OCI-LY7 (cell line): ENCODE results near the gene LTN1. TPM values are rescaled to one million over a fixed set of nuclear protein-coding genes. Genes with fewer than 3 reads are reported as not detected.

ENCODE experiments used
- BruUV-seq: library from RNA; stranded (reverse); fragments of 400-500 nt; replicated peaks from 2 replicates; lab custom pipeline; 2021; lab: Mats Ljungman, UMichigan
- CTCF ChIA-PET: fragments of 300-600 bp; sonication (Branson Sonifier 250); formaldehyde crosslinking; loops from one replicate; lab custom pipeline; 2022; ENCODE audit warnings: antibody characterized with exemption; ENCODE audit not compliant: unreplicated experiment; lab: Charles Lee
- POLR2A ChIA-PET: fragments of 300-600 bp; sonication (Branson Sonifier 250); formaldehyde crosslinking; loops from one replicate; lab custom pipeline; 2022; ENCODE audit warnings: antibody characterized with exemption; lab: Charles Lee
- DNase-seq: peaks from one replicate; pipeline ENCODE4 v3.0.0-alpha.2; 2015; ENCODE audit warnings: low spot score
- H2AFZ ChIP-seq: fragments of 200-600 bp; sonication (generic), shearing (Covaris generic); 2 replicates; pipeline ENCODE4 v1.6.1; 2014; ENCODE audit warnings: mild to moderate bottlenecking, antibody characterized with exemption, low read length, moderate library complexity
- H3K27ac ChIP-seq: fragments of 200-600 bp; sonication (generic); 2 replicates; pipeline ENCODE4 v1.5.1; 2014; ENCODE audit warnings: mixed run types, low read depth, mild to moderate bottlenecking, moderate library complexity, low read length, inconsistent platforms; ENCODE audit not compliant: poor library complexity, severe bottlenecking
- H3K36me3 ChIP-seq: fragments of 200-600 bp; sonication (generic); 2 replicates; pipeline ENCODE4 v1.6.1; 2014; ENCODE audit warnings: mild to moderate bottlenecking, antibody characterized with exemption, low read length, moderate library complexity, mixed read lengths; ENCODE audit not compliant: insufficient read depth
- H3K4me1 ChIP-seq: fragments of 200-600 bp; sonication (generic); 2 replicates; pipeline ENCODE4 v1.5.1; 2014; ENCODE audit warnings: mild to moderate bottlenecking, low read length; ENCODE audit not compliant: insufficient read depth, poor library complexity, severe bottlenecking
- H3K4me2 ChIP-seq: fragments of 200-600 bp; sonication (generic); 2 replicates; pipeline ENCODE4 v1.6.1; 2014; ENCODE audit warnings: mild to moderate bottlenecking, low read length
- H3K4me3 ChIP-seq: fragments of 200-600 bp; sonication (generic); 2 replicates; pipeline ENCODE4 v1.5.1; 2014; ENCODE audit warnings: mild to moderate bottlenecking, low read depth, low read length; ENCODE audit not compliant: poor library complexity, severe bottlenecking
- H3K79me2 ChIP-seq: fragments of 200-600 bp; sonication (generic); 2 replicates; pipeline ENCODE4 v1.6.1; 2016; ENCODE audit warnings: low read depth, mild to moderate bottlenecking, low read length, moderate library complexity, mixed read lengths; ENCODE audit not compliant: insufficient read depth
- H3K9me2 ChIP-seq: fragments of 200-600 bp; sonication (generic); 2 replicates; pipeline ENCODE4 v1.6.1; 2016; ENCODE audit warnings: mild to moderate bottlenecking, low read length, mixed read lengths; ENCODE audit not compliant: insufficient read depth
- H3K9me3 ChIP-seq: fragments of 200-600 bp; sonication (generic); 2 replicates; pipeline ENCODE4 v1.6.1; 2014; ENCODE audit warnings: mild to moderate bottlenecking, mixed run types, low read length, mixed read lengths
- H4K20me1 ChIP-seq: fragments of 200-600 bp; sonication (generic); 2 replicates; pipeline ENCODE4 v1.6.1; 2014; ENCODE audit warnings: mild to moderate bottlenecking, antibody characterized with exemption, low read length, moderate library complexity, mixed read lengths; ENCODE audit not compliant: insufficient read depth
- CTCF ChIP-seq: fragments of 200-600 bp; sonication (generic); conservative IDR thresholded peaks from 2 replicates; pipeline ENCODE4 v1.5.1; 2014; ENCODE audit warnings: mild to moderate bottlenecking, antibody characterized with exemption, low read length, moderate library complexity, mixed read lengths
- EZH2phosphoT487 ChIP-seq: fragments of 200-600 bp; sonication (generic); IDR thresholded peaks from 2 replicates; pipeline ENCODE4 v1.6.1; 2018; ENCODE audit warnings: low read depth, borderline replicate concordance, mild to moderate bottlenecking, mixed run types, antibody characterized with exemption, low read length, moderate library complexity, mixed read lengths
- intact Hi-C: fragments of 100-400 bp; cut with micrococcal nuclease; formaldehyde crosslinking; loops from one replicate; pipeline ENCODE4 v1.10.0; 2022; ENCODE audit not compliant: unreplicated experiment
- total RNA-seq, 2 experiments: library from RNA; depleted of rRNA in 1 of 2; stranded (reverse); fragments of >200 nt in 1 of 2; shearing (Covaris generic) in 1 of 2; gene quantifications; 2 replicates each; pipeline ENCODE4 v1.2.3, GENCODE V29; 2014 to 2022

LTN1 gene
- total RNA-seq, 2 experiments from 2014 or later, result 18.4 to 32.6 TPM

GRCh38 chr21:28906236-28906635 is 86.4 kb downstream of the LTN1 start:
- no peak for DNase-seq
- Histone ChIP-seq H3K79me2 (no peaks in the 10 kb centered on the region), H4K20me1 (no peaks in the 10 kb centered on the region), H3K9me2 (no peaks in the 10 kb centered on the region), H2AFZ (no peak overlapping the region), H3K4me1 (no peaks in the 10 kb centered on the region), H3K36me3 (no peaks in the 10 kb centered on the region), H3K4me2 (no peak overlapping the region), H3K4me3 (no peak overlapping the region), H3K9me3 (no peaks in the 10 kb centered on the region), H3K27ac (no peak overlapping the region)
- ChIA-PET CTCF (no interaction called here), POLR2A (interaction anchor here (1.1 to 1.2 kb wide), 2 partner anchors 9 to 12 kb away, joined by 3 read pairs; no protein-coding TSS in a partner anchor)
- no TSS peak for BruUV-seq
- intact Hi-C loops, result no loop called here
- TF ChIP-seq CTCF, result no peak
- TF ChIP-seq EZH2phosphoT487, result no peak

GRCh38 chr21:28904961-28905435 is 87.7 kb downstream of the LTN1 start:
- Histone ChIP-seq H4K20me1 (no peaks in the 10 kb centered on the region), H3K9me2 (no peaks in the 10 kb centered on the region), H3K27ac (no peak overlapping the region), H3K79me2 (no peaks in the 10 kb centered on the region), H3K9me3 (no peaks in the 10 kb centered on the region), H3K4me1 (no peaks in the 10 kb centered on the region), H3K4me2 (no peak overlapping the region), H2AFZ (no peak overlapping the region), H3K4me3 (no peak overlapping the region), H3K36me3 (no peaks in the 10 kb centered on the region)
- TF ChIP-seq EZH2phosphoT487 (no peak), CTCF (no peak)
- ChIA-PET CTCF (no interaction called here), POLR2A (interaction anchor here (0.5 kb wide), 1 partner anchor 537 kb away, joined by 3 read pairs; no protein-coding TSS in a partner anchor)
- BruUV-seq, result no TSS peak
- intact Hi-C loops, result no loop called here
- no peak for DNase-seq

GRCh38 chr21:28903448-28903847 is 89.2 kb downstream of the LTN1 start:
- intact Hi-C loops, result no loop called here
- TF ChIP-seq EZH2phosphoT487 (no peak), CTCF (no peak)

More at GRCh38 chr21:28903448-28903847, 89.2 kb downstream of the LTN1 start:
- H3K79me2 ChIP-seq, result no peaks in the 10 kb centered on the region
- no peak for DNase-seq
- H3K4me3 ChIP-seq, result no peak overlapping the region
- no peak overlapping the region for H2AFZ ChIP-seq
- H3K27ac ChIP-seq, result no peak overlapping the region
- POLR2A ChIA-PET, result no interaction called here
- CTCF ChIA-PET, result no interaction called here
- no peaks in the 10 kb centered on the region for H3K4me1 ChIP-seq
- no peak overlapping the region for H3K4me2 ChIP-seq
- H3K36me3 ChIP-seq, result no peaks in the 10 kb centered on the region
- no peaks in the 10 kb centered on the region for H3K9me2 ChIP-seq
- H4K20me1 ChIP-seq, result no peaks in the 10 kb centered on the region
- no peaks in the 10 kb centered on the region for H3K9me3 ChIP-seq
- BruUV-seq, result no TSS peak
